ENCODE results near the gene NOG. TPM values are rescaled to one million over a fixed set of nuclear protein-coding genes. Genes with fewer than 3 reads are reported as not detected.
A peak's percentile ranks its signal among the peaks of the same experiment; 100 is the strongest.

NOG gene
- total RNA-seq, 1 experiment from 2014 or later = not detected

GRCh38 chr17:56571456-56571855 is 22.0 kb upstream of the NOG start:
- Histone ChIP-seq H3K4me2 (ENCODE audit: low read depth, low read length, poor library complexity, severe bottlenecking) (no peak overlapping the region), H3K27ac (ENCODE audit: low read length) (no peak overlapping the region), H3K36me3 (ENCODE audit: insufficient read depth, low read length) (no peaks in the 10 kb centered on the region), H3K9me3 (ENCODE audit: low read length) (no peaks in the 10 kb centered on the region), H3K4me1 (ENCODE audit: low read length) (no peaks in the 10 kb centered on the region), H2AFZ (ENCODE audit: low read length) (no peak overlapping the region), H4K20me1 (ENCODE audit: insufficient read depth, low read depth, low read length) (no peaks in the 10 kb centered on the region), H3K79me2 (ENCODE audit: low read length) (no peaks in the 10 kb centered on the region), H3K4me3 (ENCODE audit: low read length) (no peak overlapping the region), H3K9me2 (replicated peaks; ENCODE audit: insufficient read depth, low read length) (no peaks in the 10 kb centered on the region), H3K9ac (ENCODE audit: low read length) (no peak overlapping the region), H3K27me3 (ENCODE audit: low read length) (no peaks in the 10 kb centered on the region)
- DNase-seq = no peak

- no peak overlapping the region for H2AFZ ChIP-seq (ENCODE audit: low read length)
- no peaks in the 10 kb centered on the region for H3K36me3 ChIP-seq (ENCODE audit: insufficient read depth, low read length)
- H3K4me2 ChIP-seq (ENCODE audit: low read depth, low read length, poor library complexity, severe bottlenecking) = no peak overlapping the region
- no peak overlapping the region for H3K27ac ChIP-seq (ENCODE audit: low read length)
- DNase-seq = peak; percentile 24
- H4K20me1 ChIP-seq (ENCODE audit: insufficient read depth, low read depth, low read length) = no peaks in the 10 kb centered on the region
- H3K4me3 ChIP-seq (ENCODE audit: low read length) = no peak overlapping the region
- no peaks in the 10 kb centered on the region for H3K9me2 ChIP-seq (replicated peaks; ENCODE audit: insufficient read depth, low read length)
- H3K4me1 ChIP-seq (ENCODE audit: low read length) = no peaks in the 10 kb centered on the region
- no peaks in the 10 kb centered on the region for H3K9me3 ChIP-seq (ENCODE audit: low read length)
- no peaks in the 10 kb centered on the region for H3K79me2 ChIP-seq (ENCODE audit: low read length)
- no peak overlapping the region for H3K9ac ChIP-seq (ENCODE audit: low read length)
- H3K27me3 ChIP-seq (ENCODE audit: low read length) = no peaks in the 10 kb centered on the region
These were observed 16.2 kb upstream of the NOG start for GRCh38 chr17:56577190-56577842.

- no peaks in the 10 kb centered on the region for H3K9me2 ChIP-seq (replicated peaks; ENCODE audit: insufficient read depth, low read length)
- H3K4me1 ChIP-seq (ENCODE audit: low read length) = no peaks in the 10 kb centered on the region
- H3K27me3 ChIP-seq (ENCODE audit: low read length) = no peaks in the 10 kb centered on the region
- H3K36me3 ChIP-seq (ENCODE audit: insufficient read depth, low read length) = no peaks in the 10 kb centered on the region
- no peak overlapping the region for H2AFZ ChIP-seq (ENCODE audit: low read length)
- H3K9me3 ChIP-seq (ENCODE audit: low read length) = no peaks in the 10 kb centered on the region
- no peaks in the 10 kb centered on the region for H3K79me2 ChIP-seq (ENCODE audit: low read length)
- H3K4me3 ChIP-seq (ENCODE audit: low read length) = no peak overlapping the region
- no peak for DNase-seq
- no peaks in the 10 kb centered on the region for H4K20me1 ChIP-seq (ENCODE audit: insufficient read depth, low read depth, low read length)
- no peak overlapping the region for H3K27ac ChIP-seq (ENCODE audit: low read length)
- no peak overlapping the region for H3K4me2 ChIP-seq (ENCODE audit: low read depth, low read length, poor library complexity, severe bottlenecking)
- H3K9ac ChIP-seq (ENCODE audit: low read length) = no peak overlapping the region
These were observed 15.7 kb upstream of the NOG start for GRCh38 chr17:56577843-56578204.

- Histone ChIP-seq H3K9me3 (ENCODE audit: low read length) (no peaks in the 10 kb centered on the region), H3K27me3 (ENCODE audit: low read length) (no peaks in the 10 kb centered on the region), H3K27ac (ENCODE audit: low read length) (no peak overlapping the region), H2AFZ (ENCODE audit: low read length) (no peak overlapping the region), H3K4me1 (ENCODE audit: low read length) (no peaks in the 10 kb centered on the region), H3K9me2 (replicated peaks; ENCODE audit: insufficient read depth, low read length) (no peaks in the 10 kb centered on the region), H3K9ac (ENCODE audit: low read length) (no peak overlapping the region), H3K36me3 (ENCODE audit: insufficient read depth, low read length) (no peaks in the 10 kb centered on the region), H3K4me3 (ENCODE audit: low read length) (no peak overlapping the region), H3K4me2 (ENCODE audit: low read depth, low read length, poor library complexity, severe bottlenecking) (no peak overlapping the region), H3K79me2 (ENCODE audit: low read length) (no peaks in the 10 kb centered on the region), H4K20me1 (ENCODE audit: insufficient read depth, low read depth, low read length) (no peaks in the 10 kb centered on the region)
- no peak for DNase-seq
These were observed 11.6 kb upstream of the NOG start for GRCh38 chr17:56581635-56582627.

GRCh38 chr17:56583772-56584171 is 9.7 kb upstream of the NOG start:
- no peak for DNase-seq
- H4K20me1 ChIP-seq (ENCODE audit: insufficient read depth, low read depth, low read length) = no peaks in the 10 kb centered on the region
- no peak overlapping the region for H3K9ac ChIP-seq (ENCODE audit: low read length)
- no peaks in the 10 kb centered on the region for H3K9me2 ChIP-seq (replicated peaks; ENCODE audit: insufficient read depth, low read length)
- H3K9me3 ChIP-seq (ENCODE audit: low read length) = no peaks in the 10 kb centered on the region
- no peaks in the 10 kb centered on the region for H3K79me2 ChIP-seq (ENCODE audit: low read length)
- H3K4me1 ChIP-seq (ENCODE audit: low read length) = peaks cover 2% of the 10 kb centered on the region
- no peak overlapping the region for H3K4me3 ChIP-seq (ENCODE audit: low read length)
- H2AFZ ChIP-seq (ENCODE audit: low read length) = no peak overlapping the region
- no peak overlapping the region for H3K4me2 ChIP-seq (ENCODE audit: low read depth, low read length, poor library complexity, severe bottlenecking)
- no peaks in the 10 kb centered on the region for H3K27me3 ChIP-seq (ENCODE audit: low read length)
- H3K36me3 ChIP-seq (ENCODE audit: insufficient read depth, low read length) = no peaks in the 10 kb centered on the region
- no peak overlapping the region for H3K27ac ChIP-seq (ENCODE audit: low read length)

- H3K4me3 ChIP-seq (ENCODE audit: low read length) = no peak overlapping the region
- H3K36me3 ChIP-seq (ENCODE audit: insufficient read depth, low read length) = no peaks in the 10 kb centered on the region
- no peak for DNase-seq
- no peak overlapping the region for H3K27ac ChIP-seq (ENCODE audit: low read length)
- H3K4me1 ChIP-seq (ENCODE audit: low read length) = peaks cover 25% of the 10 kb centered on the region
- no peaks in the 10 kb centered on the region for H3K79me2 ChIP-seq (ENCODE audit: low read length)
- H3K9ac ChIP-seq (ENCODE audit: low read length) = no peak overlapping the region
- no peaks in the 10 kb centered on the region for H4K20me1 ChIP-seq (ENCODE audit: insufficient read depth, low read depth, low read length)
- no peak overlapping the region for H3K4me2 ChIP-seq (ENCODE audit: low read depth, low read length, poor library complexity, severe bottlenecking)
- H2AFZ ChIP-seq (ENCODE audit: low read length) = no peak overlapping the region
- no peaks in the 10 kb centered on the region for H3K9me2 ChIP-seq (replicated peaks; ENCODE audit: insufficient read depth, low read length)
- no peaks in the 10 kb centered on the region for H3K9me3 ChIP-seq (ENCODE audit: low read length)
- no peaks in the 10 kb centered on the region for H3K27me3 ChIP-seq (ENCODE audit: low read length)
These were observed 6.2 kb upstream of the NOG start for GRCh38 chr17:56587298-56587697.

- no peak overlapping the region for H3K27ac ChIP-seq (ENCODE audit: low read length)
- DNase-seq = peak; percentile 77
- peaks cover 26% of the 10 kb centered on the region for H3K4me1 ChIP-seq (ENCODE audit: low read length)
- H3K9me3 ChIP-seq (ENCODE audit: low read length) = no peaks in the 10 kb centered on the region
- no peaks in the 10 kb centered on the region for H3K79me2 ChIP-seq (ENCODE audit: low read length)
- H3K9me2 ChIP-seq (replicated peaks; ENCODE audit: insufficient read depth, low read length) = no peaks in the 10 kb centered on the region
- H2AFZ ChIP-seq (ENCODE audit: low read length) = no peak overlapping the region; the same call in 1 of the 2 replicates
- no peak overlapping the region for H3K4me3 ChIP-seq (ENCODE audit: low read length)
- H3K36me3 ChIP-seq (ENCODE audit: insufficient read depth, low read length) = no peaks in the 10 kb centered on the region
- H3K9ac ChIP-seq (ENCODE audit: low read length) = no peak overlapping the region
- no peaks in the 10 kb centered on the region for H3K27me3 ChIP-seq (ENCODE audit: low read length)
- peak overlapping the region; percentile 26 for H3K4me2 ChIP-seq (ENCODE audit: low read depth, low read length, poor library complexity, severe bottlenecking)
- H4K20me1 ChIP-seq (ENCODE audit: insufficient read depth, low read depth, low read length) = no peaks in the 10 kb centered on the region
These were observed 913 bp upstream of the NOG start for GRCh38 chr17:56592487-56593085.

GRCh38 chr17:56593086-56593645 is 333 bp upstream of the NOG start:
- no peaks in the 10 kb centered on the region for H3K27me3 ChIP-seq (ENCODE audit: low read length)
- H4K20me1 ChIP-seq (ENCODE audit: insufficient read depth, low read depth, low read length) = no peaks in the 10 kb centered on the region
- no peaks in the 10 kb centered on the region for H3K9me3 ChIP-seq (ENCODE audit: low read length)
- H3K9ac ChIP-seq (ENCODE audit: low read length) = no peak overlapping the region
- no peak overlapping the region for H3K4me2 ChIP-seq (ENCODE audit: low read depth, low read length, poor library complexity, severe bottlenecking)
- no peaks in the 10 kb centered on the region for H3K79me2 ChIP-seq (ENCODE audit: low read length)
- peaks cover 26% of the 10 kb centered on the region for H3K4me1 ChIP-seq (ENCODE audit: low read length)
- H3K27ac ChIP-seq (ENCODE audit: low read length) = no peak overlapping the region
- no peak overlapping the region for H2AFZ ChIP-seq (ENCODE audit: low read length)
- DNase-seq = no peak
- no peaks in the 10 kb centered on the region for H3K9me2 ChIP-seq (replicated peaks; ENCODE audit: insufficient read depth, low read length)
- H3K36me3 ChIP-seq (ENCODE audit: insufficient read depth, low read length) = no peaks in the 10 kb centered on the region
- H3K4me3 ChIP-seq (ENCODE audit: low read length) = no peak overlapping the region
